Measurements from ENCODE around the gene MYH11.

The MYH11 gene

GRCh38 chr16:15873737-15874136 is 16.9 kb upstream of the MYH11 start:
- H3K4me3 ChIP-seq (ENCODE audit: low read depth in 1 of 2, low read length in 2 of 2): no peak overlapping the region
- no peaks in the 10 kb centered on the region for H3K9me3 ChIP-seq (ENCODE audit: control insufficient read depth in 1 of 2, low read length in 2 of 2)
- peaks cover 0 to 9% of the 10 kb centered on the region in 2 donors for H3K4me1 ChIP-seq (ENCODE audit: control insufficient read depth in 1 of 2, insufficient read depth in 2 of 2, low read length in 2 of 2)
- H3K27ac ChIP-seq (ENCODE audit: low read length): no peak overlapping the region
- H3K27me3 ChIP-seq (ENCODE audit: low read depth, low read length): no peaks in the 10 kb centered on the region
- H3K36me3 ChIP-seq (ENCODE audit: control insufficient read depth in 1 of 2, insufficient read depth in 2 of 2, low read length in 2 of 2): peaks cover 18 to 25% of the 10 kb centered on the region in 2 donors

DNA sequence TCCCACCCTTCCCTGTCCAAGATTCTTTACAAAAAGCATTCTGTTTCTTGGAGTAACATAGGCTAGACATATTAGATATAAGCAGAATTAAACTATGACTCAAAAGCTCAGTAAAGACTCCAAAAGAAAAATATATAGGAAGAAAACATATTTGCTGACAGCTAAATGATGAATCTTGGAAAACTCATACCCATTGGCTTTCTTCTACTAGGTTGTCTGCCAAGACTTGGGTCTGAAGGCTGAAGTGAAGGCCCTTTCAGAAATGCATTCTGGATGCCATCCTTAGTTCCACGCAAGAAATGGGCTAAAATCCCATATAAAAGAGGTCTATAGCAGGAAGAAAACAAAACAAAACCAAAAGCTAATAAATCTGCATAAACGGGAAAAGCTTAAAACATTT is 16.5 kb upstream of the MYH11 start:
- Histone ChIP-seq H3K27ac (ENCODE audit: low read length) (no peak overlapping the region), H3K36me3 (ENCODE audit: control insufficient read depth in 1 of 2, insufficient read depth in 2 of 2, low read length in 2 of 2) (peaks cover 15 to 23% of the 10 kb centered on the region in 2 donors), H3K4me3 (ENCODE audit: low read depth in 1 of 2, low read length in 2 of 2) (no peak overlapping the region), H3K4me1 (ENCODE audit: control insufficient read depth in 1 of 2, insufficient read depth in 2 of 2, low read length in 2 of 2) (peaks cover 0 to 11% of the 10 kb centered on the region in 2 donors), H3K9me3 (ENCODE audit: control insufficient read depth in 1 of 2, low read length in 2 of 2) (no peaks in the 10 kb centered on the region), H3K27me3 (ENCODE audit: low read depth, low read length) (no peaks in the 10 kb centered on the region)

GRCh38 chr16:15870011-15870410 is 13.2 kb upstream of the MYH11 start:
- Histone ChIP-seq H3K4me3 (ENCODE audit: low read depth in 1 of 2, low read length in 2 of 2) (no peak overlapping the region), H3K4me1 (ENCODE audit: control insufficient read depth in 1 of 2, insufficient read depth in 2 of 2, low read length in 2 of 2) (peaks cover 4 to 17% of the 10 kb centered on the region in 2 donors), H3K9me3 (ENCODE audit: control insufficient read depth in 1 of 2, low read length in 2 of 2) (no peaks in the 10 kb centered on the region), H3K27ac (ENCODE audit: low read length) (no peak overlapping the region), H3K36me3 (ENCODE audit: control insufficient read depth in 1 of 2, insufficient read depth in 2 of 2, low read length in 2 of 2) (peaks cover 3 to 26% of the 10 kb centered on the region in 2 donors), H3K27me3 (ENCODE audit: low read depth, low read length) (no peaks in the 10 kb centered on the region)

DNA sequence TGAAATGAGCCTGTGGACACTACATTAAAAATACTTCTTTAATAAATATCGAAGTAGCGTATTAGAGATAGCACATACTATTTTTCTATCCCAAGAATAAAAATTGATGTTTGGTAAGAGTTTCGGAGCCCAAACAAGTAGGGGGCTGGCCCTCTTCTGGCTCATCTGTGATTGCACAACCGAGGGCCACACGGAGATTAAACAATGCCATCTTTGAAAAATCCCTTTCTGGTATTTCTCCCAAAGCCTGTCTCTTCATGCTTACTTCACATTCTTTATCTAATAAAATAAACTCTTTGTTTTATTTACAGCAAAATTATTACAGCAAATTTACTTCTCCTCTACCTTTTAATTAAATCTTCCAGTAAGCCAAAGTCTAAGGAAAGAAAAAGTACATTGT is 9.6 kb upstream of the MYH11 start:
- no peak overlapping the region for H3K4me3 ChIP-seq (ENCODE audit: low read depth in 1 of 2, low read length in 2 of 2)
- no peak overlapping the region for H3K27ac ChIP-seq (ENCODE audit: low read length)
- H3K36me3 ChIP-seq (ENCODE audit: control insufficient read depth in 1 of 2, insufficient read depth in 2 of 2, low read length in 2 of 2): peaks cover 3 to 17% of the 10 kb centered on the region in 2 donors
- H3K9me3 ChIP-seq (ENCODE audit: control insufficient read depth in 1 of 2, low read length in 2 of 2): no peaks in the 10 kb centered on the region
- no peaks in the 10 kb centered on the region for H3K27me3 ChIP-seq (ENCODE audit: low read depth, low read length)
- peaks cover 4 to 10% of the 10 kb centered on the region in 2 donors for H3K4me1 ChIP-seq (ENCODE audit: control insufficient read depth in 1 of 2, insufficient read depth in 2 of 2, low read length in 2 of 2)

DNA sequence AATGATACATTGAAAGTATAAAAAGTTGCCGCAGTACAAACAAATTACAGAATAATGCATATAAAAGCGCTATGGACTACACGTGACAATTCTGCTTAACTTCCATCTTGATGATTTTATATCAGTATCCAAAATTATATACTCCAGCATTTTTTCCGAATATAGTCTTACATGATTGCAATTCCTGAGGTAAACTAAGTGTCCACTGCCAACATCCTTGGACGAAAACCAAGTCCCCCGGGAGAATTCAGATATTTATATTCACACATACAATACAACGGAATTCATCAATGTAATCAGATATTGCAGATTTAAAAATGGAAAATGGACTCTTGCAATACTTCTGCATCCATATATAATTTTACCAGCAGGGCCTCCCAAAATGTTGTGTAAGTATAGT is 8.9 kb upstream of the MYH11 start:
- H3K4me3 ChIP-seq (ENCODE audit: low read depth in 1 of 2, low read length in 2 of 2): no peak overlapping the region

DNA sequence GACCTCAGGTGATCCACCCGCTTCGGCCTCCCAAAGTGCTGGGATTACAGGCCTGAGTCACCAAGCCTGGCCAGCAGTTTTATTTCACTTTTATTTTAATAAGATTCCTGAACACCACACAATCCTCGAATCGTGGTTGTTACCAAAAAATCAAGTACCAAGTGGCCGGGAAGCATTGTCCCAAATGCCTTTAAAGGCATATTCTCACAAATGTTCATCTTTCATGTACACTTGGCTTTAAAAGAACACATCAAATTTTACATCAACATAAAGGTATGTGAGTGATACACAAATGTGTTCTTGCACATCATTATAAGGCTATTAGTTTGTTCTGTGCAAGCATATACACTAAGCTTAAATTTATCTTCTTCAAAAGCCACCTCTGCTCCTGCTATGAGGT is 8.1 kb upstream of the MYH11 start:
- peaks cover 3 to 10% of the 10 kb centered on the region in 2 donors for H3K36me3 ChIP-seq (ENCODE audit: control insufficient read depth in 1 of 2, insufficient read depth in 2 of 2, low read length in 2 of 2)
- no peaks in the 10 kb centered on the region for H3K27me3 ChIP-seq (ENCODE audit: low read depth, low read length)
- peaks cover 4 to 10% of the 10 kb centered on the region in 2 donors for H3K4me1 ChIP-seq (ENCODE audit: control insufficient read depth in 1 of 2, insufficient read depth in 2 of 2, low read length in 2 of 2)
- H3K4me3 ChIP-seq (ENCODE audit: low read depth in 1 of 2, low read length in 2 of 2): no peak overlapping the region
- H3K9me3 ChIP-seq (ENCODE audit: control insufficient read depth in 1 of 2, low read length in 2 of 2): no peaks in the 10 kb centered on the region
- no peak overlapping the region for H3K27ac ChIP-seq (ENCODE audit: low read length)

More for the DNA sequence above, 8.9 kb upstream of the MYH11 start:
- Histone ChIP-seq H3K27ac (ENCODE audit: low read length) (no peak overlapping the region), H3K36me3 (ENCODE audit: control insufficient read depth in 1 of 2, insufficient read depth in 2 of 2, low read length in 2 of 2) (peaks cover 3 to 16% of the 10 kb centered on the region in 2 donors), H3K27me3 (ENCODE audit: low read depth, low read length) (no peaks in the 10 kb centered on the region), H3K9me3 (ENCODE audit: control insufficient read depth in 1 of 2, low read length in 2 of 2) (no peaks in the 10 kb centered on the region), H3K4me1 (ENCODE audit: control insufficient read depth in 1 of 2, insufficient read depth in 2 of 2, low read length in 2 of 2) (peaks cover 4 to 10% of the 10 kb centered on the region in 2 donors)

DNA sequence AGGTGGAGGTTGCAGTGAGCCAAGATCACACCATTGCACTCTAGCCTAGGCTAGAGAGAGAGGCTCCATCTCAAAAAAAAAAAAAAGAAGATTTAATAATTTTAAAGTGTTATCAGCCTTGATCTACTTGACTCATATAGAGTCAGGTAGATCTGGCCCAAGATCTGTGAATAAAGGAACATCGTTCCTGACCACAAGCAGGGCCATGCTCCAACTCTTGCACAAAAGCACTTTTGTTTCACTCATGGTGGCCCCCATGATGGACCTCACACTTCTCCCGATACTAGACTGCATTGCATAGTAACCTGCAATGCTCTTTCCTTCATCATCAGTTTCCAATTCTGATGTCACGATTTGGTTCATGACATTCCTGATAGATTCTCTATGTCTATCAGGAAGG is 5.2 kb upstream of the MYH11 start:
- H3K9me3 ChIP-seq (ENCODE audit: control insufficient read depth in 1 of 2, low read length in 2 of 2): no peaks in the 10 kb centered on the region
- H3K4me1 ChIP-seq (ENCODE audit: control insufficient read depth in 1 of 2, insufficient read depth in 2 of 2, low read length in 2 of 2): peaks cover 4 to 16% of the 10 kb centered on the region in 2 donors
- H3K36me3 ChIP-seq (ENCODE audit: control insufficient read depth in 1 of 2, insufficient read depth in 2 of 2, low read length in 2 of 2): peaks cover 2 to 6% of the 10 kb centered on the region in 2 donors
- no peak overlapping the region for H3K27ac ChIP-seq (ENCODE audit: low read length)
- H3K4me3 ChIP-seq (ENCODE audit: low read depth in 1 of 2, low read length in 2 of 2): no peak overlapping the region
- H3K27me3 ChIP-seq (ENCODE audit: low read depth, low read length): no peaks in the 10 kb centered on the region

GRCh38 chr16:15858921-15859668 is 2.3 kb upstream of the MYH11 start:
- Histone ChIP-seq H3K4me3 (ENCODE audit: low read depth in 1 of 2, low read length in 2 of 2) (peak overlapping the region in 1 of 2 donors; percentile 1), H3K4me1 (ENCODE audit: control insufficient read depth in 1 of 2, insufficient read depth in 2 of 2, low read length in 2 of 2) (peaks cover 0 to 14% of the 10 kb centered on the region in 2 donors), H3K9me3 (ENCODE audit: control insufficient read depth in 1 of 2, low read length in 2 of 2) (no peaks in the 10 kb centered on the region), H3K36me3 (ENCODE audit: control insufficient read depth in 1 of 2, insufficient read depth in 2 of 2, low read length in 2 of 2) (no peaks in the 10 kb centered on the region), H3K27me3 (ENCODE audit: low read depth, low read length) (no peaks in the 10 kb centered on the region), H3K27ac (ENCODE audit: low read length) (peak overlapping the region; percentile 71)

- Histone ChIP-seq H3K4me3 (ENCODE audit: low read depth in 1 of 2, low read length in 2 of 2) (peak overlapping the region; percentile 45 to 61), H3K9me3 (ENCODE audit: control insufficient read depth in 1 of 2, low read length in 2 of 2) (no peaks in the 10 kb centered on the region), H3K4me1 (ENCODE audit: control insufficient read depth in 1 of 2, insufficient read depth in 2 of 2, low read length in 2 of 2) (peaks cover 0 to 14% of the 10 kb centered on the region in 2 donors), H3K27me3 (ENCODE audit: low read depth, low read length) (no peaks in the 10 kb centered on the region), H3K36me3 (ENCODE audit: control insufficient read depth in 1 of 2, insufficient read depth in 2 of 2, low read length in 2 of 2) (no peaks in the 10 kb centered on the region), H3K27ac (ENCODE audit: low read length) (peak overlapping the region; percentile 85)
Observed at GRCh38 chr16:15857724-15858560, 1.1 kb upstream of the MYH11 start.

GRCh38 chr16:15856182-15856581 is 646 bp downstream of the MYH11 start:
- Histone ChIP-seq H3K27me3 (ENCODE audit: low read depth, low read length) (no peaks in the 10 kb centered on the region), H3K9me3 (ENCODE audit: control insufficient read depth in 1 of 2, low read length in 2 of 2) (no peaks in the 10 kb centered on the region), H3K36me3 (ENCODE audit: control insufficient read depth in 1 of 2, insufficient read depth in 2 of 2, low read length in 2 of 2) (no peaks in the 10 kb centered on the region), H3K4me3 (ENCODE audit: low read depth in 1 of 2, low read length in 2 of 2) (peak overlapping the region; percentile 45 to 61), H3K27ac (ENCODE audit: low read length) (peak overlapping the region; percentile 82), H3K4me1 (ENCODE audit: control insufficient read depth in 1 of 2, insufficient read depth in 2 of 2, low read length in 2 of 2) (peaks cover 0 to 14% of the 10 kb centered on the region in 2 donors)

DNA sequence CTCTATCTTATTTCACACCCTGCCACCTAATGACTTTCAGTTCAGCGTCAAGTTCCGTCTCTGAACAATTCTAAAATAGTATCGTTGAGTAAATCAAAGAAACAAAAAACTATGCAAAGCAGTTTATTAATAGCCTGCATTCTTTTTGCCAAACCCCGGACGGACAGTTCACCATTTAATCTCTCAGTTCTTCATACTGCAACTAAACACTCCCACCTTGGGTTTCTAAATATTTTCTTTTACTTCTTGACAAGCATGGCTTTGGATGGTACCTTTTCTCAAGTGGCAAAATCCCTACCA is 1.2 kb downstream of the MYH11 start:
- no peaks in the 10 kb centered on the region for H3K36me3 ChIP-seq (ENCODE audit: control insufficient read depth in 1 of 2, insufficient read depth in 2 of 2, low read length in 2 of 2)
- peak overlapping the region; percentile 45 to 61 for H3K4me3 ChIP-seq (ENCODE audit: low read depth in 1 of 2, low read length in 2 of 2)
- H3K4me1 ChIP-seq (ENCODE audit: control insufficient read depth in 1 of 2, insufficient read depth in 2 of 2, low read length in 2 of 2): peaks cover 0 to 14% of the 10 kb centered on the region in 2 donors
- H3K9me3 ChIP-seq (ENCODE audit: control insufficient read depth in 1 of 2, low read length in 2 of 2): no peaks in the 10 kb centered on the region
- peak overlapping the region; percentile 82 for H3K27ac ChIP-seq (ENCODE audit: low read length)
- H3K27me3 ChIP-seq (ENCODE audit: low read depth, low read length): no peaks in the 10 kb centered on the region

Measured in muscle layer of duodenum (tissue), 2 donors.